ENCODE results near the gene RPS27A.
"Not testable (repeated sequence)": the region's sequence is repeated elsewhere in the genome, so short reads cannot be mapped to it uniquely, and the experiment has no call there.

The RPS27A gene

DNA sequence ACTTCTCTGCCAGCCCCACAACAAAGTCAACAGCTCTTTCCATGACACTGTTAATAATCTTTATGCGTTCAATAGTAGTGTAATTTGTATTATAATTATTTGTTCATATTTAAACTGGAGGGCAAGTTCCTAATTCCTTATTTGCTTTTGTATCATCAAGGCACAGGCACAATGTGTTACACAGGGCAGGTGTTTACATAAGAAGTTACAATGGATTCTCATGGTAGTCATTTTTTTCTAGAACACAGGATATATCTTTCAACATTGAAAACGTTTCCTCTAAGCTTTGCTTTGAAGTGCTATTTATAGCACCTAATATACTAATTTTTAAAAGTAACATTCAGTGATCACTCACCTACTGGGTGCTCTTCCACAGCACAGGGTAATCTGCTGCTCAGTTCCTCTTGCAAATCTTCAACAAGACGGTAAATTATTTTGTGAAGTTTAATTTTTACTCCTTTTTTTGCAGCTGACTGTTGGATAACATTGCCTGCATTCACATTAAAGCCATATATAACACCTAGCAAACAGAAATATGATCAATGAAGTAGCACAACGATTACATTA, 7.3 kb downstream of the RPS27A start:
- DNase-seq, result no peak

GRCh38 chr2:55241582-55241981, 9.1 kb downstream of the RPS27A start:
- not testable (repeated sequence) for DNase-seq

- no peak for DNase-seq
These were observed 10.1 kb downstream of the RPS27A start for GRCh38 chr2:55242617-55243016.

GRCh38 chr2:55245411-55245810, 12.9 kb downstream of the RPS27A start:
- DNase-seq, result no peak

GRCh38 chr2:55247025-55247424, 14.5 kb downstream of the RPS27A start:
- no peak for DNase-seq

- no peak for DNase-seq
These were observed 20.3 kb downstream of the RPS27A start for GRCh38 chr2:55252832-55253231.

- not testable (repeated sequence) for DNase-seq
These were observed 27.1 kb downstream of the RPS27A start for GRCh38 chr2:55259586-55259985.

- peak; percentile 24 for DNase-seq
These were observed 35.9 kb downstream of the RPS27A start for GRCh38 chr2:55268288-55268906.

DNA sequence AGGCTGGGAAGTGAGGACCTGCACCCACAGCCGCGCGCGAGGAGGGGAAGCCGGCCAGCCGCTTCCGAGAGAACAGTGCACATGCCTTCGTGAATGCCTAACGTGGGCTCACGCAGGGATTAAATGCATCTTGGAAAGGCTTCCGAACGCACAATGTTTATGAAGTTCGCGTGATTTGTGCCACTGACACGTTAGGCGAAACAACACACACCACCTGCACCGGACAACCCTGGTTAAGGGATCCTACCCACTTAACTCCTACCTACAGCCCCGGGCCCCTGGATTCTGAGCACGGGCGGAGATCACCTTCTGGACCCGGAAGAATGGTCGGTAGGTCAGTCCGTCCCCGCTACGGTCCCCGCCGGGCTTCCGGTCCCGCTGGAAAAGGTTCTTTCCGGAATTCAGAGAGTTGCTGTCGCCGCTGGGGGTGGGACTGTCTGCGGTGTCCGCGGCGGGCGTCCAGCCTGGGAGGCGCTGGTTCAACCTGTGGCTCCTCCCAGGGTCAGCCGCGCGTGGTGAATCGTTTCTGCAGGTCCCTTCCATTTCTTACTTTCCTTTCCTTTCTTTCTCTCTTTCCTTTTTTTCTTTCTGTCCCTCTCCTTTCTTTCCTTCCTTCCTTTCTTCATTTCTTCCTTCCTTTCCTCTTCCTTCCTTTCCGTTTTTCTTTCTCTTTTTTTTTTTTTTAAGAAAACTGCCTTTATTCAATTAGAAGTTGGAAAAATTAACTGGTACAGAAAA, 36.6 kb downstream of the RPS27A start, which contains the start of gene MTIF2:
Gene MTIF2 (minus strand): TSS at position 325 of the 738 bp plus-strand sequence. CDS start 5,373 bp downstream, outside the sequence.
- peak; percentile 96 for DNase-seq

GRCh38 chr2:55269645-55269990, 37.1 kb downstream of the RPS27A start:
- no peak for DNase-seq

DNA sequence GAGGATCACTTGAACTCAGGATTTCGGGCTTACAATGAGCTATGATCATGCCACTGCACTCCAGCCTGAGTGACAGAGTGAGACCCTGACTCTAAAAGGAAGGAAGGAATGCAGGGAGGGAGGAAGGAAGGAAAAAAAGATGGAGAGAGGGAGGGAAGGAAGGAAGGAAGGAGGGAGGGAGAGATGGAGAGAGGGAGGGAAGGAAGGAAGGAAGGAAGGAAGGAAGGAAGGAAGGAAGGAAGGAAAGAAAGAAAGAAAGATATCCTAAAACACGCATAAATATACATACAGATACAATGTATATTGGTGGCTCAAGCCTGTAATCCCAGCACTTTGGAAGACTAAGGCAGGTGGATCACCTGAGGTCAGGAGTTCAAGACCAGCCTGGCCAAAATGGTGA, 41.9 kb downstream of the RPS27A start:
- not testable (repeated sequence) for DNase-seq

DNA sequence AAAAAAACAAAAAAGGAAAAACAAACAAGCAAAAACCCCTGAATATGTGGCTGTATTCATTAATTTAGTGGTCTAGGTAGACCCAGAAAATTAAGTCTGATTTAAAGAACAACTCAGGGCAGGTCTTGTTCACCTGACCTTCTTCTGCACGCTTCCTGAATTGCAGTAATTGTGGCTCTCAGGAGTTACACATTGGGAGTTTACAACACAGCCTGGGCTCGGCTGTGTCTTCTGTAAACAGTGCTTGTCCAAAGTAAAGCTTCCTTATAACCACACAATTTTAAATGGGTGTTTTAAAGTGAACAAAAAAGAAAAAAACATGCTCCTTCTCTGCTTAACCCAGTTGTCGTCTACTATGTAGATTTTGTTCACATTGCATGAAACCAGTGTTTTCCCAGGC, 44.8 kb downstream of the RPS27A start:
- no peak for DNase-seq

DNA sequence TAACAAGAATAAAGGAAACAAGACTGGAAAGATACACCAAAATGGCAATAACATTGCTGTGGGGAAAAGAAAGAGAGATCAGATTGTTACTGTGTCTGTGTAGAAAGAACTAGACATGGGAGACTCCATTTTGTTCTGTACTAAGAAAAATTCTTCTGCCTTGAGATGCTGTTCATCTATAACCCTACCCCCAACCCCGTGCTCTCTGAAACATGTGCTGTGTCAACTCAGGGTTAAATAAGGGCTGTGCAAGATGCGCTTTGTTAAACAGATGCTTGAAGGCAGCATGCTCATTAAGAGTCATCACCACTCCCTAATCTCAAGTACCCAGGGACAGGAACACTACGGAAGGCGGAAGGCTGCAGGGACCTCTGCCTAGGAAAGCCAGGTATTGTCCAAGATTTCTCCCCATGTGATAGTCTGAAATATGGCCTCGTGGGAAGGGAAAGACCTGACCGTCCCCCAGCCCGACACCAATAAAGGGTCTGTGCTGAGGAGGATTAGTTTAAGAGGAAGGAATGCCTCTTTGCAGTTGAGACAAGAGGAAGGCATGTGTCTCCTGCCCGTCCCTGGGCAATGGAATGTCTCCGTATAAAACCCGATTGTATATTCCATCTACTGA, 46.8 kb downstream of the RPS27A start:
- not testable (repeated sequence) for DNase-seq

GRCh38 chr2:55279859-55280424, 47.5 kb downstream of the RPS27A start:
- DNase-seq, result not testable (repeated sequence)

- DNase-seq, result not testable (repeated sequence)
These were observed 48.5 kb downstream of the RPS27A start for GRCh38 chr2:55280851-55281546.

DNA sequence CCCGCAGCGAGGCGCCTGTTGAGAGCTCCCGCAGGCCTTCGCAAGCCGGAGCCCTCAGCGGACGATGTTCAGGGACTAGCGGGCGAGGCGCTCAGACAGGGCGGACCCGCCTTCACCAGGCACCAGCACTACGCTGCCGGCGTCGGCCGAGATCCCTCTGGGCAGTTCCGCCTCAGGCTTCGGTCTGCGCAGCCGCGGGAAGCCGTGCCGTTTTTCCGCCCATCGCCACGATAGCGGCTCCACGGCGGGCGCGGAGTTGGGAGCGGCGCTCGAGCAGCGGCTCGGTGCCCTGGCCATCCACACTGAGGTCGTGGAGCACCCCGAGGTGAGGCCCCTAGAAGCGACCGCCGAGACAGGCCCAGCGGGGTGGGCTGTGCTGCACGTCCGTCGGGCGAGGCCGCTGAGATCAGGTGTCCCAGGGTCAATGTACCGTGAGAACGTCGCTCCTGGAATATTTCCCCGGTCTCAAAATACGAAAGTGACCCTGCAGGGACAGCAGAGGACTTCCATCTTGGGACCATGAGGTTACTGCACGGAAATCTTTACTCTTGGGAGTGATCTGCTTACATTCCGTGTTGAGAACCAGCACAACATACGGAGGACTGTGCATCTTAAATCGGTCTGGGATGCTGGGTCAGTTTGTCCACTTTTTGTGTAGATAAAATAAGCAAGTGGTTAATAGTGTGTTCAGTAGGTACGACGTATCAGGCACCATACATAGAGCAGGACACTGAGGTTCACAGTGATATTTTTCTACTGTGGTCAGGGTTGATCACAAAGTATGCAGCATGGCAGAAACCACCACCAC, 49.8 kb downstream of the RPS27A start:
- peak; percentile 83 to 92 for DNase-seq

GRCh38 chr2:55283083-55283482, 50.6 kb downstream of the RPS27A start:
- DNase-seq, result no peak

Measured in inflammatory macrophage (primary cell).